ENCODE results near the gene C1orf210.

Gene C1orf210

GRCh38 chr1:43312212-43312623 lies 26.8 kb upstream of the C1orf210 start:
- DNase-seq: no peak

- DNase-seq: no peak
Measured at GRCh38 chr1:43311521-43311920, 26.1 kb upstream of the C1orf210 start.

- DNase-seq: no peak
Measured at GRCh38 chr1:43309405-43310025, 24.1 kb upstream of the C1orf210 start.

- no peak for DNase-seq
Measured at GRCh38 chr1:43308635-43309404, 23.4 kb upstream of the C1orf210 start.

- no peak for DNase-seq
Measured at GRCh38 chr1:43307458-43308158, 22.2 kb upstream of the C1orf210 start.

- no peak for DNase-seq
Measured at GRCh38 chr1:43306688-43307457, 21.5 kb upstream of the C1orf210 start.

- no peak for DNase-seq
Measured at GRCh38 chr1:43305926-43306687, 20.7 kb upstream of the C1orf210 start.

- DNase-seq: no peak
Measured at GRCh38 chr1:43305461-43305860, 20.1 kb upstream of the C1orf210 start.

GRCh38 chr1:43304771-43305300 lies 19.5 kb upstream of the C1orf210 start:
- DNase-seq: no peak

- DNase-seq: no peak
Measured at GRCh38 chr1:43304314-43304681, 18.9 kb upstream of the C1orf210 start.

GRCh38 chr1:43303471-43304313 lies 18.3 kb upstream of the C1orf210 start:
- no peak for DNase-seq

- DNase-seq: no peak
Measured at GRCh38 chr1:43302721-43303470, 17.5 kb upstream of the C1orf210 start.

GRCh38 chr1:43302201-43302600 lies 16.8 kb upstream of the C1orf210 start:
- DNase-seq: no peak

GRCh38 chr1:43300378-43301094 lies 15.2 kb upstream of the C1orf210 start, which contains the start of gene TIE1:
Gene TIE1, plus strand, starts transcription at chr1:43300982. Its CDS starts 90 bp downstream, at chr1:43301072.
- no peak for DNase-seq

- DNase-seq: no peak
Measured at GRCh38 chr1:43299101-43299500, 13.7 kb upstream of the C1orf210 start.

- DNase-seq: no peak
Measured at GRCh38 chr1:43298055-43298454, 12.7 kb upstream of the C1orf210 start.

- no peak for DNase-seq
Measured at GRCh38 chr1:43296207-43296606, 10.8 kb upstream of the C1orf210 start.

- DNase-seq: no peak
Measured at GRCh38 chr1:43294761-43295160, 9.4 kb upstream of the C1orf210 start.

GRCh38 chr1:43293896-43294760 lies 8.7 kb upstream of the C1orf210 start:
- no peak for DNase-seq

Measured in CD4-positive, alpha-beta T cell treated with Interleukin-17A for 1 hour (primary cell).